ENCODE data around the gene PRXL2A. TPM values are rescaled to one million over a fixed set of nuclear protein-coding genes. Genes with fewer than 3 reads are reported as not detected.

Gene PRXL2A
- total and polyA plus RNA-seq, 9 donors: 24.8 to 58.9 (median 43.7) TPM

- Histone ChIP-seq H3K4me3 (no peak overlapping the region), H3K27ac (no peak overlapping the region), H3K9me3 (no peaks in the 10 kb centered on the region), H3K36me3 (no peaks in the 10 kb centered on the region), H3K27me3 (no peaks in the 10 kb centered on the region), H3K4me1 (ENCODE audit: insufficient read depth) (peaks cover 1% of the 10 kb centered on the region)
- TF ChIP-seq, protein P1, sequence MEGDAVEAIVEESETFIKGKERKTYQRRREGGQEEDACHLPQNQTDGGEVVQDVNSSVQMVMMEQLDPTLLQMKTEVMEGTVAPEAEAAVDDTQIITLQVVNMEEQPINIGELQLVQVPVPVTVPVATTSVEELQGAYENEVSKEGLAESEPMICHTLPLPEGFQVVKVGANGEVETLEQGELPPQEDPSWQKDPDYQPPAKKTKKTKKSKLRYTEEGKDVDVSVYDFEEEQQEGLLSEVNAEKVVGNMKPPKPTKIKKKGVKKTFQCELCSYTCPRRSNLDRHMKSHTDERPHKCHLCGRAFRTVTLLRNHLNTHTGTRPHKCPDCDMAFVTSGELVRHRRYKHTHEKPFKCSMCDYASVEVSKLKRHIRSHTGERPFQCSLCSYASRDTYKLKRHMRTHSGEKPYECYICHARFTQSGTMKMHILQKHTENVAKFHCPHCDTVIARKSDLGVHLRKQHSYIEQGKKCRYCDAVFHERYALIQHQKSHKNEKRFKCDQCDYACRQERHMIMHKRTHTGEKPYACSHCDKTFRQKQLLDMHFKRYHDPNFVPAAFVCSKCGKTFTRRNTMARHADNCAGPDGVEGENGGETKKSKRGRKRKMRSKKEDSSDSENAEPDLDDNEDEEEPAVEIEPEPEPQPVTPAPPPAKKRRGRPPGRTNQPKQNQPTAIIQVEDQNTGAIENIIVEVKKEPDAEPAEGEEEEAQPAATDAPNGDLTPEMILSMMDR (IDR thresholded peaks at IDR 0.05): no peak
- TF ChIP-seq POLR2A (IDR thresholded peaks at IDR 0.05) (no peak), EP300 (IDR thresholded peaks at IDR 0.05) (no peak)
- WGBS, 3 donors: 65 to 86% (median 75%) methylated on average over 6 of the region's 6 CpGs
- intact Hi-C loops (cut with DNase I): no loop called here
- DNase-seq: no peak
Measured at GRCh38 chr10:80436446-80437098, 28.2 kb downstream of the PRXL2A start.

DNA sequence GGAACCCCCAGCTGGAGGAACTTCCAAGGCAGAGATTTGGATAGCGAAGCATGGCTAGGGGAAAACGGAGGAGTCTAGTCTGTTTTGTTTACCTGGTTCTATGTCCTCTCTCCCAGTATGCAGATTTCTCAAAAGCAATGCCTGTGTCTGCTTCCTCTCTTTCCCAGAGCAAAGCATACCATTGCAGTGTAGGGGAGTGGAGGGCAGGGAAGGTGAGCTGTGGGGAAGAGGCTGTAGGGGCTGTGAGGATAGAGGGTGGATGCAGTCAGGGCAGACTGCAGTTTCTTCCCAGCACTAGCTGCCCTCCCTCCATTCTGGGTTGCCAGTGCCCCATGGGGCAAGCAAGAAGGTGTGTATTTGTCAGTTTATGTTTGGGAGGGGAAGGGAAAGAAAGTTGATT, 28.9 kb downstream of the PRXL2A start:
- no peak for TF ChIP-seq EP300 (IDR thresholded peaks at IDR 0.05)
- no peak for TF ChIP-seq POLR2A (IDR thresholded peaks at IDR 0.05)
- TF ChIP-seq, protein P1 (IDR thresholded peaks at IDR 0.05): no peak
- intact Hi-C loops (cut with DNase I): no loop called here
- Histone ChIP-seq H3K4me1 (ENCODE audit: insufficient read depth) (peaks cover 1% of the 10 kb centered on the region), H3K4me3 (no peak overlapping the region), H3K27me3 (no peaks in the 10 kb centered on the region), H3K36me3 (no peaks in the 10 kb centered on the region), H3K27ac (no peak overlapping the region), H3K9me3 (no peaks in the 10 kb centered on the region)
- no peak for DNase-seq
- 51 to 67% (median 55%) methylated on average over 2 of the region's 2 CpGs for WGBS, 3 donors

GRCh38 chr10:80441831-80442230, 33.5 kb downstream of the PRXL2A start:
- 86 to 92% (median 92%) methylated on average over 8 of the region's 8 CpGs for WGBS, 3 donors
- no peaks in the 10 kb centered on the region for H3K9me3 ChIP-seq
- intact Hi-C loops (cut with DNase I): loop anchor here in 2 of 4 donors (5.0 to 10.0 kb wide), 3 partner anchors 57 to 220 kb away; no protein-coding TSS in a partner anchor
- H3K4me3 ChIP-seq: no peak overlapping the region
- no peaks in the 10 kb centered on the region for H3K27me3 ChIP-seq
- DNase-seq: no peak
- H3K27ac ChIP-seq: no peak overlapping the region
- H3K36me3 ChIP-seq: no peaks in the 10 kb centered on the region
- TF ChIP-seq EP300 (IDR thresholded peaks at IDR 0.05) (no peak), POLR2A (IDR thresholded peaks at IDR 0.05) (no peak)
- TF ChIP-seq, protein P1 (IDR thresholded peaks at IDR 0.05): no peak
- peaks cover 1% of the 10 kb centered on the region for H3K4me1 ChIP-seq (ENCODE audit: insufficient read depth)

- no peak for DNase-seq
- H3K27me3 ChIP-seq: no peaks in the 10 kb centered on the region
- H3K27ac ChIP-seq: no peak overlapping the region
- peaks cover 1% of the 10 kb centered on the region for H3K4me1 ChIP-seq (ENCODE audit: insufficient read depth)
- WGBS, 3 donors: 73 to 90% (median 90%) methylated on average over 3 of the region's 3 CpGs
- TF ChIP-seq, protein P1 (IDR thresholded peaks at IDR 0.05): no peak
- TF ChIP-seq EP300 (IDR thresholded peaks at IDR 0.05): no peak
- TF ChIP-seq POLR2A (IDR thresholded peaks at IDR 0.05): no peak
- H3K4me3 ChIP-seq: no peak overlapping the region
- intact Hi-C loops (cut with DNase I): loop anchor here in 2 of 4 donors (5.0 to 10.0 kb wide), 3 partner anchors 58 to 219 kb away; no protein-coding TSS in a partner anchor
- H3K36me3 ChIP-seq: no peaks in the 10 kb centered on the region
- no peaks in the 10 kb centered on the region for H3K9me3 ChIP-seq
Measured at GRCh38 chr10:80442879-80443278, 34.5 kb downstream of the PRXL2A start.
